Panc1 (cell line): ENCODE measurements around the gene ACP2. TPM values are rescaled to one million over a fixed set of nuclear protein-coding genes. Genes with fewer than 3 reads are reported as not detected.
A peak's percentile ranks its signal among the peaks of the same experiment; 100 is the strongest.

ENCODE experiments used
- ATAC-seq: fragments of 200-7000 bp; cut with Tn5 transposase; 2 replicates; pipeline ENCODE4 v1.9.1; 2020; ENCODE audit warnings: mild to moderate bottlenecking, moderate library complexity
- BruUV-seq: library from RNA; stranded (reverse); fragments of 400-500 nt; replicated peaks from 2 replicates; lab custom pipeline; 2021; lab: Mats Ljungman, UMichigan
- CTCF ChIA-PET: fragments of 300-600 bp; sonication (Branson Sonifier 250); formaldehyde crosslinking; loops from one replicate; lab custom pipeline; 2022; ENCODE audit warnings: antibody characterized with exemption; lab: Charles Lee
- POLR2A ChIA-PET: fragments of 300-600 bp; sonication (Branson Sonifier 250); formaldehyde crosslinking; loops from one replicate; lab custom pipeline; 2022; ENCODE audit warnings: antibody characterized with exemption; lab: Charles Lee
- DNase-seq: peaks from one replicate; pipeline ENCODE4 v3.0.0-alpha.2; 2010; ENCODE audit warnings: low read depth, low spot score
- H3K27ac ChIP-seq: 2 replicates; pipeline ENCODE4 v1.5.1; 2011; ENCODE audit warnings: mild to moderate bottlenecking, low read length, inconsistent platforms
- H3K27me3 ChIP-seq: fragments of 200-500 bp; sonication (Bioruptor generic); 2 replicates; pipeline ENCODE4 v1.6.0; 2014; ENCODE audit warnings: low read length, inconsistent platforms; ENCODE audit not compliant: control insufficient read depth, insufficient read depth
- H3K36me3 ChIP-seq: fragments of 200-500 bp; sonication (Bioruptor generic); 2 replicates; pipeline ENCODE4 v1.5.1; 2014; ENCODE audit warnings: inconsistent platforms, mild to moderate bottlenecking, low read length, moderate library complexity; ENCODE audit not compliant: control insufficient read depth, insufficient read depth
- H3K4me1 ChIP-seq: 2 replicates; pipeline ENCODE4 v1.5.1; 2011; ENCODE audit warnings: inconsistent platforms, mild to moderate bottlenecking, low read length, moderate library complexity; ENCODE audit not compliant: control insufficient read depth, insufficient read depth
- H3K4me3 ChIP-seq, 2 experiments: 2 replicates each; pipeline ENCODE4 v1.5.1; 2011 to 2012; ENCODE audit warnings: low read depth in 2 of 2, low read length in 2 of 2, mild to moderate bottlenecking in 2 of 2, inconsistent platforms in 1 of 2, moderate library complexity in 1 of 2
- H3K9me3 ChIP-seq: fragments of 200-500 bp; sonication (Bioruptor generic); 2 replicates; pipeline ENCODE4 v1.5.1; 2014; ENCODE audit warnings: low read depth, mild to moderate bottlenecking, inconsistent platforms, low read length, moderate library complexity; ENCODE audit not compliant: control insufficient read depth, insufficient read depth
- CTCF ChIP-seq: fragments of 450-650 bp; IDR thresholded peaks from 2 replicates; pipeline ENCODE4 v1.5.1; 2017; ENCODE audit warnings: mild to moderate bottlenecking
- POLR2AphosphoS5 ChIP-seq: IDR thresholded peaks from 2 replicates; pipeline ENCODE4 v1.6.1; 2012; ENCODE audit warnings: mild to moderate bottlenecking, low read depth, low read length, moderate library complexity
- REST ChIP-seq, 2 experiments: IDR thresholded peaks; 2 replicates each; pipeline ENCODE4 v1.6.1; 2011 to 2012; ENCODE audit warnings: low read depth in 2 of 2, control low read depth in 1 of 2, low read length in 1 of 2, mild to moderate bottlenecking in 1 of 2, moderate library complexity in 1 of 2; ENCODE audit not compliant: insufficient read depth in 1 of 2
- SIN3A ChIP-seq: IDR thresholded peaks from 2 replicates; pipeline ENCODE4 v1.6.1; 2012; ENCODE audit warnings: low read depth, mild to moderate bottlenecking, low read length, moderate library complexity, borderline replicate concordance; ENCODE audit not compliant: insufficient read depth
- TCF7L2 ChIP-seq: IDR thresholded peaks from 2 replicates; pipeline ENCODE4 v1.6.1; 2011; ENCODE audit warnings: mild to moderate bottlenecking, low read depth, low read length, inconsistent platforms
- in situ Hi-C: cut with HindIII; loops from 2 replicates; pipeline ENCODE4 v1.10.0; 2016; ENCODE audit warnings: low sequenced_read_pairs, low pct_unique_long_range_greater_than_20kb
- intact Hi-C: fragments of 100-400 bp; cut with micrococcal nuclease; formaldehyde crosslinking; loops from one replicate; pipeline ENCODE4 v1.10.0; 2022; ENCODE audit not compliant: unreplicated experiment
- total RNA-seq: library from RNA; stranded (reverse); gene quantifications from one replicate; pipeline ENCODE4 v1.2.1, GENCODE V29; 2021; ENCODE audit not compliant: unreplicated experiment

ACP2 gene
- total RNA-seq, 1 experiment from 2014 or later: 28.4 TPM

- in situ Hi-C loops: no loop called here
- Histone ChIP-seq H3K27ac (peak within 1 kb of the TSS; percentile 73), H3K27me3 (no peaks in the 10 kb centered on the region), H3K4me3 (0 out of 4 replicates have a peak within 1 kb of the TSS, but pooled peaks of 1 of the 2 experiments have one; percentile 10), H3K4me1 (peaks cover 32% of the 10 kb centered on the region), H3K36me3 (no peaks in the 10 kb centered on the region), H3K9me3 (no peaks in the 10 kb centered on the region)
- BruUV-seq: no TSS peak
- peak; percentile 61 for ATAC-seq
- intact Hi-C loops: loop anchor here (10.0 kb wide), 2 partner anchors 83 to 97 kb away; partner anchors contain the start of genes ARFGAP2 and MYBPC3
- ChIA-PET POLR2A (interaction anchor here (0.8 kb wide), 1 partner anchor 72 kb away, joined by 3 read pairs; no protein-coding TSS in a partner anchor), CTCF (interaction anchor here (0.6 to 1.0 kb wide), 7 partner anchors 9 to 95 kb away, joined by 3 to 4 read pairs (median 3); partner anchors contain the start of gene ACP2)
- TF ChIP-seq REST (IDR thresholded peaks at IDR 0.05; ENCODE audit: insufficient read depth in 1 of 2, low read depth in 2 of 2, low read length in 1 of 2): no peak
- TF ChIP-seq CTCF: peak; percentile 68
- DNase-seq: no peak
Observed at GRCh38 chr11:47257517-47258316, 9.1 kb upstream of the ACP2 start, which contains the start of gene NR1H3. NR1H3 (plus strand) TSS chr11:47257996; CDS start chr11:47259217, 1,221 bp downstream.

- ChIA-PET POLR2A (interaction anchor here (0.8 kb wide), 1 partner anchor 72 kb away, joined by 3 read pairs; no protein-coding TSS in a partner anchor), CTCF (interaction anchor here (0.7 kb wide), 1 partner anchor 37 kb away, joined by 3 read pairs; no protein-coding TSS in a partner anchor)
- Histone ChIP-seq H3K27me3 (no peaks in the 10 kb centered on the region), H3K36me3 (no peaks in the 10 kb centered on the region), H3K4me1 (peaks cover 32% of the 10 kb centered on the region), H3K9me3 (no peaks in the 10 kb centered on the region), H3K27ac (peak overlapping the region; percentile 73), H3K4me3 (0 out of 4 replicates have a peak overlapping the region, but pooled peaks of 1 of the 2 experiments have one; percentile 10)
- BruUV-seq: no TSS peak
- in situ Hi-C loops (no loop called here), intact Hi-C loops (loop anchor here (10.0 kb wide), 2 partner anchors 82 to 98 kb away; partner anchors contain the start of genes ARFGAP2 and MYBPC3)
- ATAC-seq (peak; percentile 14), DNase-seq (no peak)
- TF ChIP-seq POLR2AphosphoS5: no peak
- TF ChIP-seq REST (IDR thresholded peaks at IDR 0.05; ENCODE audit: insufficient read depth in 1 of 2, low read depth in 2 of 2, low read length in 1 of 2): no peak
- TF ChIP-seq CTCF: no peak
- TF ChIP-seq TCF7L2: no peak
- TF ChIP-seq SIN3A: no peak
Observed at GRCh38 chr11:47257177-47257516, 8.5 kb upstream of the ACP2 start.
